ENCODE measurements around the gene CDH4. TPM values are rescaled to one million over a fixed set of nuclear protein-coding genes. Genes with fewer than 3 reads are reported as not detected.
"Not testable (repeated sequence)": the region's sequence is repeated elsewhere in the genome, so short reads cannot be mapped to it uniquely, and the experiment has no call there.

CDH4 gene
- total RNA-seq, 4 donors from 2014 or later: 0.13 to 0.38 (median 0.21) TPM; not detected in 1

GRCh38 chr20:61453219-61453618 is 201.2 kb downstream of the CDH4 start:
- no peak overlapping the region for H3K4me3 ChIP-seq
- no peaks in the 10 kb centered on the region for H3K4me1 ChIP-seq
- no peak for DNase-seq
- intact Hi-C loops (cut with DNase I): no loop called here
- no peaks in the 10 kb centered on the region for H3K9me3 ChIP-seq
- H3K27me3 ChIP-seq: peaks cover 0 to 13% (median 0%) of the 10 kb centered on the region in 4 donors
- WGBS, 2 donors: 65 to 86% methylated on average over 7 of the region's 7 CpGs
- TF ChIP-seq CTCF (IDR thresholded peaks at IDR 0.05): no peak
- TF ChIP-seq POLR2A (IDR thresholded peaks at IDR 0.05): no peak
- H3K36me3 ChIP-seq: no peaks in the 10 kb centered on the region
- H3K27ac ChIP-seq: no peak overlapping the region

- H3K27ac ChIP-seq; H3K9me3 ChIP-seq; DNase-seq; H3K36me3 ChIP-seq; H3K4me3 ChIP-seq; intact Hi-C loops (cut with DNase I); H3K4me1 ChIP-seq: not testable (repeated sequence)
- 73 to 89% methylated on average over 3 of the region's 3 CpGs for WGBS, 2 donors
- peaks cover 0 to 13% (median 0%) of the 10 kb centered on the region in 4 donors for H3K27me3 ChIP-seq
These were observed 201.6 kb downstream of the CDH4 start for GRCh38 chr20:61453623-61454022.

GRCh38 chr20:61454053-61454452 is 202.0 kb downstream of the CDH4 start:
- H3K36me3 ChIP-seq: no peaks in the 10 kb centered on the region
- no peak overlapping the region for H3K4me3 ChIP-seq
- peaks cover 0 to 10% (median 0%) of the 10 kb centered on the region in 4 donors for H3K27me3 ChIP-seq
- no peak for TF ChIP-seq CTCF (IDR thresholded peaks at IDR 0.05)
- no peak for TF ChIP-seq POLR2A (IDR thresholded peaks at IDR 0.05)
- intact Hi-C loops (cut with DNase I): no loop called here
- H3K27ac ChIP-seq: no peak overlapping the region
- DNase-seq: no peak
- no peaks in the 10 kb centered on the region for H3K9me3 ChIP-seq
- H3K4me1 ChIP-seq: no peaks in the 10 kb centered on the region
- WGBS, 2 donors: 80 to 91% methylated on average over 7 of the region's 9 CpGs

- H3K27ac ChIP-seq: no peak overlapping the region
- H3K36me3 ChIP-seq: no peaks in the 10 kb centered on the region
- no peak overlapping the region for H3K4me3 ChIP-seq
- H3K9me3 ChIP-seq: no peaks in the 10 kb centered on the region
- DNase-seq: no peak
- intact Hi-C loops (cut with DNase I): no loop called here
- TF ChIP-seq CTCF (IDR thresholded peaks at IDR 0.05) (no peak), POLR2A (IDR thresholded peaks at IDR 0.05) (no peak)
- H3K4me1 ChIP-seq: no peaks in the 10 kb centered on the region
- H3K27me3 ChIP-seq: peaks cover 0 to 9% (median 0%) of the 10 kb centered on the region in 4 donors
- WGBS, 2 donors: 72 to 93% methylated on average over 4 to 6 of the region's 6 CpGs
These were observed 203.6 kb downstream of the CDH4 start for GRCh38 chr20:61455508-61456215.

- intact Hi-C loops (cut with DNase I): no loop called here
- Histone ChIP-seq H3K4me1 (no peaks in the 10 kb centered on the region), H3K27ac (no peak overlapping the region), H3K9me3 (no peaks in the 10 kb centered on the region), H3K4me3 (no peak overlapping the region), H3K27me3 (no peaks in the 10 kb centered on the region), H3K36me3 (no peaks in the 10 kb centered on the region)
- 90 to 95% methylated on average over 4 of the region's 4 CpGs for WGBS, 2 donors
- TF ChIP-seq CTCF (IDR thresholded peaks at IDR 0.05) (no peak), POLR2A (IDR thresholded peaks at IDR 0.05) (no peak)
- no peak for DNase-seq
These were observed 205.7 kb downstream of the CDH4 start for GRCh38 chr20:61457725-61458124.
